HepG2 (cell line): ENCODE measurements around the gene SELENOT. TPM values are rescaled to one million over a fixed set of nuclear protein-coding genes. Genes with fewer than 3 reads are reported as not detected.
A peak's percentile ranks its signal among the peaks of the same experiment; 100 is the strongest.

Source experiments
- CEBPB ChIP-seq: IDR thresholded peaks from 2 replicates; pipeline ENCODE4 v1.6.1; 2011; ENCODE audit warnings: low read depth, low read length, improper control_type of control experiment, borderline replicate concordance
- HOXA9 ChIP-seq: sonication (generic); formaldehyde crosslinking; IDR thresholded peaks from 2 replicates; pipeline ENCODE4 v1.8.1; 2022; ENCODE audit warnings: missing genetic modification reagents, mild to moderate bottlenecking, moderate library complexity, borderline replicate concordance
- NKX3-1 ChIP-seq: sonication (generic); formaldehyde crosslinking; IDR thresholded peaks from 2 replicates; pipeline ENCODE4 v1.5.0; 2020; ENCODE audit warnings: missing genetic modification reagents
- NR2F2 ChIP-seq: IDR thresholded peaks from 2 replicates; pipeline ENCODE4 v1.6.1; 2012; ENCODE audit warnings: low read depth, inconsistent platforms, borderline replicate concordance
- RBAK ChIP-seq: sonication (generic); formaldehyde crosslinking; IDR thresholded peaks from 2 replicates; pipeline ENCODE4 v1.5.1; 2020; ENCODE audit warnings: mild to moderate bottlenecking, missing genetic modification reagents
- RNF2 ChIP-seq: fragments of 450-650 bp; conservative IDR thresholded peaks from 2 replicates; pipeline ENCODE4 v1.6.1; 2016; ENCODE audit warnings: low read depth
- RORA ChIP-seq: sonication (generic); formaldehyde crosslinking; IDR thresholded peaks from 2 replicates; pipeline ENCODE4 v1.5.0; 2020; ENCODE audit warnings: mild to moderate bottlenecking, missing genetic modification reagents, moderate library complexity
- ZFYVE20 ChIP-seq: sonication (generic); formaldehyde crosslinking; IDR thresholded peaks from 2 replicates; pipeline ENCODE4 v1.8.0; 2023; ENCODE audit warnings: low read depth, mild to moderate bottlenecking, moderate library complexity, missing genetic modification reagents, borderline replicate concordance
- ZNF251 ChIP-seq: sonication (generic); formaldehyde crosslinking; IDR thresholded peaks from 2 replicates; pipeline ENCODE4 v1.9.0; 2021; ENCODE audit warnings: mild to moderate bottlenecking, missing genetic modification reagents
- ZNF33B ChIP-seq: sonication (generic); formaldehyde crosslinking; IDR thresholded peaks from 2 replicates; pipeline ENCODE4 v1.5.1; 2020; ENCODE audit warnings: mild to moderate bottlenecking, missing genetic modification reagents
- ZNF382 ChIP-seq: sonication (generic); formaldehyde crosslinking; IDR thresholded peaks from 2 replicates; pipeline ENCODE4 v1.5.0; 2020; ENCODE audit warnings: missing genetic modification reagents, mild to moderate bottlenecking, borderline replicate concordance
- ZNF441 ChIP-seq: sonication (generic); formaldehyde crosslinking; IDR thresholded peaks from 2 replicates; pipeline ENCODE4 v1.7.0; 2021; ENCODE audit warnings: missing genetic modification reagents, borderline replicate concordance
- polyA plus RNA-seq, 8 experiments: library from polyadenylated mRNA; depleted of rRNA in 3 of 8; stranded (reverse) in 7 of 8; unstranded in 1 of 8; fragments of >200 nt; fragmentation: Illumina TruSeq in 4 of 8; extraction: Trizol in 4 of 8; gene quantifications; 2 replicates each; pipeline versions ENCODE4 v1.2.1 to v1.2.3, GENCODE V29; 2011 to 2016; ENCODE audit warnings: low read depth in 4 of 8, missing spikeins in 1 of 8, mixed read lengths in 1 of 8; ENCODE audit not compliant: insufficient read depth in 1 of 8
- total RNA-seq, 5 experiments: library from RNA; depleted of rRNA; stranded (reverse); fragments of >200 nt; fragmentation: Illumina TruSeq; extraction: Trizol; gene quantifications; 2 replicates each; pipeline ENCODE4 v1.2.3, GENCODE V29; 2016; ENCODE audit warnings: low read depth in 1 of 5
- TF ChIP-seq, protein P1 (sequence below), 2 experiments: sonication (generic) in 1 of 2; formaldehyde crosslinking in 1 of 2; IDR thresholded peaks; 2 replicates each; pipeline versions ENCODE4 v1.6.1 to v1.9.0; 2014 to 2022; ENCODE audit warnings: antibody characterized with exemption in 1 of 2, borderline replicate concordance in 1 of 2, inconsistent platforms in 1 of 2, low read depth in 1 of 2, missing genetic modification reagents in 1 of 2
- TF ChIP-seq, protein P2 (sequence below): sonication (generic); formaldehyde crosslinking; conservative IDR thresholded peaks from 2 replicates; pipeline ENCODE4 v1.4.0; 2020; ENCODE audit warnings: mild to moderate bottlenecking, missing genetic modification reagents, moderate library complexity
- TF ChIP-seq, protein P3 (sequence below): sonication (generic); formaldehyde crosslinking; IDR thresholded peaks from 2 replicates; pipeline ENCODE4 v1.5.1; 2020; ENCODE audit warnings: missing genetic modification reagents, mild to moderate bottlenecking, borderline replicate concordance
- TF ChIP-seq, protein P4 (sequence below): sonication (generic); formaldehyde crosslinking; IDR thresholded peaks from 2 replicates; pipeline ENCODE4 v1.4.0; 2020; ENCODE audit warnings: low read depth, mild to moderate bottlenecking, missing genetic modification reagents

Gene SELENOT
- total and polyA plus RNA-seq, 2 of the 13 experiments (the other 11 are each of a cell fraction or from before 2014, with no cell fraction given) = 122 to 273 TPM

DNA sequence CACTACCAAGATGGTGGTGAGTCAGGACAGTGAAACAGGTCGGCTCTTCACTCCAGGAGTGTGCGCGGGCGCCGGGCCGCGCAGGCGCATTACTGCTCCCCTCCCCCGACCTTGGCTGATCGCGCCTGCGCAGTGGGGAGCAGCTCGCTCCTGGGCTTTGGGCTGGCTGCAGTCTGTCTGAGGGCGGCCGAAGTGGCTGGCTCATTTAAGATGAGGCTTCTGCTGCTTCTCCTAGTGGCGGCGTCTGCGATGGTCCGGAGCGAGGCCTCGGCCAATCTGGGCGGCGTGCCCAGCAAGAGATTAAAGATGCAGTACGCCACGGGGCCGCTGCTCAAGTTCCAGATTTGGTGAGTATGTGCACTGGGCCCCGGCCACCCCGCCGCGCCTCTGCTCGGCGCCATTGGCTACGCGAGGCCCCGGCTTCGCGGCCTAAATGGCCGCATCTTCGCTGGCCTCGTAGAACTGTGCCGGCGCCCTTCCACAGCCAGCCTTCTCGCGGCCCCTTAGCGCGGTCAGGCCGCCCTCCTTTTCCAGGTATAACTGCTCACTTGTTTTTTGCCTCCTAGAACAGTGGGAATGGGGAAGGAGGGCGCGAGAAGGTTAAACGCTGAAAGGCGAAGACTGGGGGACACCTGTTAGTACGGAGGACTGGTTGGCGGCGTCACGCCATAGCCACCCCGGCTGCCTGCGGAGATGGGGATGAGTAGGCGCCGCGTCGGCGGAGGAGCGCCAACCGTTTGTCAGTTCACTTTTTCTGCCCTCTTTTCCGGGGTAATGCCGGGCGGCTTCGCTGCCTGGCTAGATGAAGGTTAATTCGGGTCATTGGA lies at the start of gene SELENOT (continued):
- TF ChIP-seq, protein P1, sequence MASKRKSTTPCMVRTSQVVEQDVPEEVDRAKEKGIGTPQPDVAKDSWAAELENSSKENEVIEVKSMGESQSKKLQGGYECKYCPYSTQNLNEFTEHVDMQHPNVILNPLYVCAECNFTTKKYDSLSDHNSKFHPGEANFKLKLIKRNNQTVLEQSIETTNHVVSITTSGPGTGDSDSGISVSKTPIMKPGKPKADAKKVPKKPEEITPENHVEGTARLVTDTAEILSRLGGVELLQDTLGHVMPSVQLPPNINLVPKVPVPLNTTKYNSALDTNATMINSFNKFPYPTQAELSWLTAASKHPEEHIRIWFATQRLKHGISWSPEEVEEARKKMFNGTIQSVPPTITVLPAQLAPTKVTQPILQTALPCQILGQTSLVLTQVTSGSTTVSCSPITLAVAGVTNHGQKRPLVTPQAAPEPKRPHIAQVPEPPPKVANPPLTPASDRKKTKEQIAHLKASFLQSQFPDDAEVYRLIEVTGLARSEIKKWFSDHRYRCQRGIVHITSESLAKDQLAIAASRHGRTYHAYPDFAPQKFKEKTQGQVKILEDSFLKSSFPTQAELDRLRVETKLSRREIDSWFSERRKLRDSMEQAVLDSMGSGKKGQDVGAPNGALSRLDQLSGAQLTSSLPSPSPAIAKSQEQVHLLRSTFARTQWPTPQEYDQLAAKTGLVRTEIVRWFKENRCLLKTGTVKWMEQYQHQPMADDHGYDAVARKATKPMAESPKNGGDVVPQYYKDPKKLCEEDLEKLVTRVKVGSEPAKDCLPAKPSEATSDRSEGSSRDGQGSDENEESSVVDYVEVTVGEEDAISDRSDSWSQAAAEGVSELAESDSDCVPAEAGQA (IDR thresholded peaks at IDR 0.05; ENCODE audit: low read depth) = peak; percentile 67; the same call in 1 of the 2 replicates
- TF ChIP-seq, protein P1 (CRISPR knock-in tag; IDR thresholded peaks at IDR 0.05; ENCODE audit: borderline replicate concordance) = peak; percentile 29
- TF ChIP-seq ZFYVE20 (no peak; the same call in 1 of the 2 replicates), RORA (CRISPR knock-in tag) (0 out of 2 replicates have a peak, but pooled peaks have one; percentile 25), ZNF251 (CRISPR knock-in tag) (no peak), ZNF33B (CRISPR knock-in tag) (0 out of 2 replicates have a peak, but pooled peaks have one; percentile 33), NR2F2 (no peak), ZNF382 (no peak; the same call in 1 of the 2 replicates), RBAK (CRISPR knock-in tag) (no peak), ZNF441 (CRISPR knock-in tag) (0 out of 2 replicates have a peak, but pooled peaks have one; percentile 49), CEBPB (no peak), RNF2 (peak; percentile 51; the same call in 1 of the 2 replicates), HOXA9 (CRISPR knock-in tag) (peak; percentile 84; the same call in 1 of the 2 replicates), NKX3-1 (CRISPR knock-in tag) (peak; percentile 92)
- TF ChIP-seq, protein P2, sequence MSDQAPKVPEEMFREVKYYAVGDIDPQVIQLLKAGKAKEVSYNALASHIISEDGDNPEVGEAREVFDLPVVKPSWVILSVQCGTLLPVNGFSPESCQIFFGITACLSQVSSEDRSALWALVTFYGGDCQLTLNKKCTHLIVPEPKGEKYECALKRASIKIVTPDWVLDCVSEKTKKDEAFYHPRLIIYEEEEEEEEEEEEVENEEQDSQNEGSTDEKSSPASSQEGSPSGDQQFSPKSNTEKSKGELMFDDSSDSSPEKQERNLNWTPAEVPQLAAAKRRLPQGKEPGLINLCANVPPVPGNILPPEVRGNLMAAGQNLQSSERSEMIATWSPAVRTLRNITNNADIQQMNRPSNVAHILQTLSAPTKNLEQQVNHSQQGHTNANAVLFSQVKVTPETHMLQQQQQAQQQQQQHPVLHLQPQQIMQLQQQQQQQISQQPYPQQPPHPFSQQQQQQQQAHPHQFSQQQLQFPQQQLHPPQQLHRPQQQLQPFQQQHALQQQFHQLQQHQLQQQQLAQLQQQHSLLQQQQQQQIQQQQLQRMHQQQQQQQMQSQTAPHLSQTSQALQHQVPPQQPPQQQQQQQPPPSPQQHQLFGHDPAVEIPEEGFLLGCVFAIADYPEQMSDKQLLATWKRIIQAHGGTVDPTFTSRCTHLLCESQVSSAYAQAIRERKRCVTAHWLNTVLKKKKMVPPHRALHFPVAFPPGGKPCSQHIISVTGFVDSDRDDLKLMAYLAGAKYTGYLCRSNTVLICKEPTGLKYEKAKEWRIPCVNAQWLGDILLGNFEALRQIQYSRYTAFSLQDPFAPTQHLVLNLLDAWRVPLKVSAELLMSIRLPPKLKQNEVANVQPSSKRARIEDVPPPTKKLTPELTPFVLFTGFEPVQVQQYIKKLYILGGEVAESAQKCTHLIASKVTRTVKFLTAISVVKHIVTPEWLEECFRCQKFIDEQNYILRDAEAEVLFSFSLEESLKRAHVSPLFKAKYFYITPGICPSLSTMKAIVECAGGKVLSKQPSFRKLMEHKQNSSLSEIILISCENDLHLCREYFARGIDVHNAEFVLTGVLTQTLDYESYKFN (CRISPR knock-in tag) = peak; percentile 25; the same call in 1 of the 2 replicates
- TF ChIP-seq, protein P3, sequence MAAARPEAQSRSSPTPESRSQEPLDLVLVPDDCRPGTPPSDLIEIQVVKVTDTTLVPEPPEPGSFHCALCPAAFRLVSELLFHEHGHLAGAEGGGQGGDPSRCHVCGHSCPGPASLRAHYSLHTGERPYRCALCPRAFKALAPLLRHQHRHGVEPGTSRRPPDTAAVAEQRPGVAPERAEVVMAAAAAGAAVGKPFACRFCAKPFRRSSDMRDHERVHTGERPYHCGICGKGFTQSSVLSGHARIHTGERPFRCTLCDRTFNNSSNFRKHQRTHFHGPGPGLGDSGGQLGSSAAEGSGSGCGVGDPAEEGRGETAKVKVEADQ = peak; percentile 87; the same call in 1 of the 2 replicates
- TF ChIP-seq, protein P4, sequence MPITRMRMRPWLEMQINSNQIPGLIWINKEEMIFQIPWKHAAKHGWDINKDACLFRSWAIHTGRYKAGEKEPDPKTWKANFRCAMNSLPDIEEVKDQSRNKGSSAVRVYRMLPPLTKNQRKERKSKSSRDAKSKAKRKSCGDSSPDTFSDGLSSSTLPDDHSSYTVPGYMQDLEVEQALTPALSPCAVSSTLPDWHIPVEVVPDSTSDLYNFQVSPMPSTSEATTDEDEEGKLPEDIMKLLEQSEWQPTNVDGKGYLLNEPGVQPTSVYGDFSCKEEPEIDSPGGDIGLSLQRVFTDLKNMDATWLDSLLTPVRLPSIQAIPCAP (CRISPR knock-in tag) = no peak
